B cell (primary cell): ENCODE data around the gene TMEM129. TPM values are rescaled to one million over a fixed set of nuclear protein-coding genes. Genes with fewer than 3 reads are reported as not detected.
A peak's percentile ranks its signal among the peaks of the same experiment; 100 is the strongest.

ENCODE experiments used
- ATAC-seq: fragments of 200-7000 bp; cut with Tn5 transposase; one replicate; pipeline ENCODE4 v1.10.0; 2021; ENCODE audit warnings: low read depth, mild to moderate bottlenecking, moderate number of reproducible peaks, moderate library complexity
- CTCF ChIA-PET: fragments of 350-600 bp; sonication (Branson Sonifier 250); formaldehyde crosslinking; loops from one replicate; lab custom pipeline; 2021; ENCODE audit warnings: antibody characterized with exemption, inconsistent platforms; lab: Charles Lee
- POLR2A ChIA-PET: fragments of 350-600 bp; sonication (Branson Sonifier 250); formaldehyde crosslinking; loops from one replicate; lab custom pipeline; 2021; ENCODE audit warnings: antibody characterized with exemption; lab: Charles Lee
- DNase-seq: peaks from one replicate; pipeline ENCODE4 v3.0.0; 2013
- H2AFZ ChIP-seq: 2 replicates; pipeline ENCODE4 v1.6.1; 2012; ENCODE audit warnings: mild to moderate bottlenecking, low read depth, low read length; ENCODE audit not compliant: insufficient read depth, poor library complexity, severe bottlenecking
- H3K27ac ChIP-seq, 2 donors: 1 replicate in 1 of 2; 2 replicates in 1 of 2; pipeline ENCODE4 v1.5.1; 2012 to 2013; ENCODE audit warnings: low read length in 2 of 2, mild to moderate bottlenecking in 2 of 2, moderate library complexity in 1 of 2
- H3K27me3 ChIP-seq, 4 experiments: fragments of 200-600 bp in 1 of 4; sonication (generic) in 1 of 4; replicated peaks in 1 of 4; 1 replicate in 2 of 4; 2 replicates in 2 of 4; pipeline versions ENCODE4 v1.6.1 to v1.7.0; 2013 to 2016; ENCODE audit warnings: low read length in 3 of 4, mild to moderate bottlenecking in 2 of 4, mixed read lengths in 1 of 4, moderate library complexity in 1 of 4; ENCODE audit not compliant: insufficient read depth in 4 of 4, control insufficient read depth in 3 of 4; ENCODE audit errors: control extremely low read depth in 1 of 4
- H3K36me3 ChIP-seq, 2 experiments: replicated peaks in 1 of 2; 1 replicate in 1 of 2; 2 replicates in 1 of 2; pipeline versions ENCODE4 v1.6.1 to v1.7.1; 2013; ENCODE audit warnings: low read length in 1 of 2; ENCODE audit not compliant: insufficient read depth in 2 of 2, control insufficient read depth in 1 of 2; ENCODE audit errors: control extremely low read depth in 1 of 2, extremely low read depth in 1 of 2
- H3K4me1 ChIP-seq, 2 donors: fragments of 200-600 bp in 1 of 2; sonication (generic) in 1 of 2; 1 replicate in 1 of 2; 2 replicates in 1 of 2; pipeline versions ENCODE4 v1.5.1 to v1.6.1; 2013 to 2017; ENCODE audit warnings: low read length in 2 of 2; ENCODE audit not compliant: control insufficient read depth in 2 of 2, insufficient read depth in 2 of 2
- H3K4me2 ChIP-seq: replicated peaks from 2 replicates; pipeline ENCODE3; 2012; ENCODE audit warnings: mild to moderate bottlenecking, low read depth, low read length; ENCODE audit not compliant: poor library complexity, severe bottlenecking
- H3K4me3 ChIP-seq, 5 experiments: fragments of 200-600 bp in 1 of 5; sonication (generic) in 1 of 5; 1 replicate in 3 of 5; 2 replicates in 2 of 5; pipeline versions ENCODE4 v1.5.1 to v1.7.0; 2011 to 2016; ENCODE audit warnings: low read length in 4 of 5, mild to moderate bottlenecking in 4 of 5, low read depth in 2 of 5, control low read depth in 1 of 5, moderate library complexity in 1 of 5; ENCODE audit not compliant: insufficient read depth in 1 of 5; ENCODE audit errors: control extremely low read depth in 1 of 5, extremely low read depth in 1 of 5
- H3K79me2 ChIP-seq: fragments of 200-600 bp; sonication (generic); one replicate; pipeline ENCODE4 v1.6.0; 2016; ENCODE audit warnings: low read length; ENCODE audit not compliant: control insufficient read depth, insufficient read depth
- H3K9ac ChIP-seq: fragments of 200-600 bp; sonication (generic); 2 replicates; pipeline ENCODE4 v1.6.1; 2017; ENCODE audit warnings: mild to moderate bottlenecking, low read length, moderate library complexity
- H3K9me3 ChIP-seq, 3 donors: one replicate each; pipeline versions ENCODE4 v1.6.1 to v1.7.1; 2013; ENCODE audit warnings: low read length in 2 of 3; ENCODE audit not compliant: control insufficient read depth in 2 of 3, insufficient read depth in 1 of 3; ENCODE audit errors: control extremely low read depth in 1 of 3
- H4K20me1 ChIP-seq: 2 replicates; pipeline ENCODE4 v1.6.0; 2012; ENCODE audit warnings: mild to moderate bottlenecking, low read length; ENCODE audit not compliant: insufficient read depth, control insufficient read depth, poor library complexity, severe bottlenecking
- H3K27ac Mint-ChIP-seq: one replicate; pipeline ENCODE4 v1.8.0; 2021; ENCODE audit warnings: mixed read lengths
- H3K27me3 Mint-ChIP-seq: one replicate; pipeline ENCODE4 v1.8.0; 2021; ENCODE audit warnings: mixed read lengths
- H3K4me1 Mint-ChIP-seq: one replicate; pipeline ENCODE4 v1.8.0; 2021; ENCODE audit warnings: mixed read lengths
- H3K4me3 Mint-ChIP-seq: one replicate; pipeline ENCODE4 v1.8.0; 2021; ENCODE audit warnings: mixed read lengths
- H3K9me3 Mint-ChIP-seq: one replicate; pipeline ENCODE4 v1.8.0; 2022; ENCODE audit warnings: mixed read lengths; ENCODE audit not compliant: insufficient read depth
- EZH2 ChIP-seq: IDR thresholded peaks from 2 replicates; pipeline ENCODE4 v1.6.1; 2012; ENCODE audit warnings: borderline replicate concordance, low read depth, mild to moderate bottlenecking, moderate library complexity, low read length; ENCODE audit not compliant: insufficient read depth, poor library complexity, severe bottlenecking
- WGBS: methylation state at CpG from one replicate; pipeline ENCODE4 v1.1.5; 2013; ENCODE audit warnings: missing lambda C conversion rate; ENCODE audit not compliant: insufficient coverage; 5-methylcytosine and 5-hydroxymethylcytosine counted together
- intact Hi-C: fragments of 100-400 bp; cut with micrococcal nuclease; formaldehyde crosslinking; loops from one replicate; pipeline ENCODE4 v1.10.0; 2022
- polyA plus RNA-seq: library from polyadenylated mRNA; depleted of rRNA; stranded (reverse); fragments of >200 nt; gene quantifications from 2 replicates; pipeline ENCODE4 v1.2.3, GENCODE V29; 2012
- total RNA-seq, 2 donors: library from RNA; stranded (reverse); fragments of 120-200 nt in 1 of 2; gene quantifications; 1 replicate in 1 of 2; 2 replicates in 1 of 2; pipeline versions ENCODE4 v1.2.3 to v1.2.4, GENCODE V29; 2013 to 2022
- TF ChIP-seq, protein P1 (sequence below): fragments of 200-600 bp; IDR thresholded peaks from one replicate; pipeline ENCODE4 v1.8.0; 2022; ENCODE audit warnings: antibody characterized with exemption, mild to moderate bottlenecking

The TMEM129 gene
- total and polyA plus RNA-seq, 2 donors (not counting 1 experiment from before 2014, with no cell fraction given): 41.0 to 76.5 TPM

DNA sequence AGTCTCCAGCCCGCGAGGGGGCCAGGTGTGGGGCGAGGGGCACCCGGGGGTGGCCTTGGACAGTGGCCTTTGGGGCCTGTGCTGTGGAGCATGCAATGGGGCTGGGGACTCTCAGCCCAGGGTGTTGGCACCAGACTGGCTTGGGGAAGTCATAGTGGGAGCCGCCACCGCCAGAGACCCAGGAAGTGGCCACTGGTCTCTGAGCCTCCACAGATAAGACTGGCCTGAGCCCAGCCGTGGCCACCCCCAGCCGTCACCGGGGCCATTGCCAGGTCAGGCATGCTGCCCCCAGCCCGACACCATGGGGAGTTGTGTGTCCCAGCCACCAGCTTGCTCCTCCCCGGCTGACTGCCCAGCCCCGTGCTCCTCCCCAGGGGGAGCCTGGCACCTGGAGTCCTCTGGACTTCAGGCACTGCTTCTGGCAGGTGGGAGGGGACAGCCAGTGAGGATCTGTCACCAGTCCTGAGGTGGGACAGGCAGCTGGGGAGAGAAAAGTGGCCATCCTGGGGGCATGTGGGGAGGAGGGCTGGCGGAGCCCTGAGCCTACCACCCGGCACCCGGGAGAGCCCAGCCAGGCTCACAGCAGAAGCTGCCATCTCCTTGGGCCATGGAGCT, 32.7 kb upstream of the TMEM129 start:
- no peak for DNase-seq
- Histone ChIP-seq H3K4me3 (no peak overlapping the region), H3K4me1 (peaks cover 11 to 16% of the 10 kb centered on the region in 2 donors), H3K27ac (no peak overlapping the region), H4K20me1 (no peaks in the 10 kb centered on the region), H3K36me3 (no peaks in the 10 kb centered on the region), H3K27me3 (peaks cover 0 to 9% (median 0%) of the 10 kb centered on the region in 4 experiments), H3K4me2 (no peak overlapping the region), H3K9me3 (no peaks in the 10 kb centered on the region), H2AFZ (no peak overlapping the region), H3K9ac (no peak overlapping the region), H3K79me2 (no peaks in the 10 kb centered on the region)
- Mint-ChIP-seq H3K27me3 (no peaks in the 10 kb centered on the region), H3K4me1 (peaks cover 7% of the 10 kb centered on the region), H3K9me3 (no peaks in the 10 kb centered on the region), H3K4me3 (no peak overlapping the region), H3K27ac (no peak overlapping the region)
- TF ChIP-seq, protein P1, sequence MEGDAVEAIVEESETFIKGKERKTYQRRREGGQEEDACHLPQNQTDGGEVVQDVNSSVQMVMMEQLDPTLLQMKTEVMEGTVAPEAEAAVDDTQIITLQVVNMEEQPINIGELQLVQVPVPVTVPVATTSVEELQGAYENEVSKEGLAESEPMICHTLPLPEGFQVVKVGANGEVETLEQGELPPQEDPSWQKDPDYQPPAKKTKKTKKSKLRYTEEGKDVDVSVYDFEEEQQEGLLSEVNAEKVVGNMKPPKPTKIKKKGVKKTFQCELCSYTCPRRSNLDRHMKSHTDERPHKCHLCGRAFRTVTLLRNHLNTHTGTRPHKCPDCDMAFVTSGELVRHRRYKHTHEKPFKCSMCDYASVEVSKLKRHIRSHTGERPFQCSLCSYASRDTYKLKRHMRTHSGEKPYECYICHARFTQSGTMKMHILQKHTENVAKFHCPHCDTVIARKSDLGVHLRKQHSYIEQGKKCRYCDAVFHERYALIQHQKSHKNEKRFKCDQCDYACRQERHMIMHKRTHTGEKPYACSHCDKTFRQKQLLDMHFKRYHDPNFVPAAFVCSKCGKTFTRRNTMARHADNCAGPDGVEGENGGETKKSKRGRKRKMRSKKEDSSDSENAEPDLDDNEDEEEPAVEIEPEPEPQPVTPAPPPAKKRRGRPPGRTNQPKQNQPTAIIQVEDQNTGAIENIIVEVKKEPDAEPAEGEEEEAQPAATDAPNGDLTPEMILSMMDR: no peak
- TF ChIP-seq EZH2: no peak
- WGBS: 82% methylated on average over 15 of the region's 15 CpGs
- intact Hi-C loops: no loop called here
- ChIA-PET POLR2A (no interaction called here), CTCF (no interaction called here)
- ATAC-seq: no peak

DNA sequence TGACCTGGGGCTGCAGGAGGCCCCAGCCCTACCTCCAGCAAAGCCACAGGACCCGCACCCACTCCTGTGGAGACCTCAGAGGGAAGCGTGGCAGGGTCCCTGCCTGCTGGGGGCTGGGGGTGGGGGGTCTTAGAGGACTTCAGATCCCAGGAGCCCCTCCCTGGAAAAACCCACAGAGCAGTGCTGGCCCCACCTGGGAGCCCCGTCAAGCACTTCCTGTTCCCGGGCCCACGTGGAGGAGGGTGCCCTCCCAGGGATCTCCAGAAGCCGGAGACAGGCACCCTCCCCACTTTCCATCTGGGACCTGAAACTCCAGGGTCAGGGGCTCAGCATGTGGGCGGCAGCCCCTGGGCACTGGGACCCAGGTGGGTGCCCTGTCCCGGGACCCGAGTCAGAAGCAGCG, 32.2 kb upstream of the TMEM129 start:
- CTCF ChIA-PET: interaction anchor here (2.1 kb wide), 1 partner anchor 146 kb away, joined by 6 read pairs; no protein-coding TSS in a partner anchor
- POLR2A ChIA-PET: no interaction called here
- no peak overlapping the region for H3K4me3 Mint-ChIP-seq
- peaks cover 7% of the 10 kb centered on the region for H3K4me1 Mint-ChIP-seq
- Histone ChIP-seq H3K27me3 (peaks cover 0 to 14% (median 0%) of the 10 kb centered on the region in 4 experiments), H3K9ac (peak overlapping the region; percentile 20), H3K79me2 (no peaks in the 10 kb centered on the region), H2AFZ (peak overlapping the region; percentile 62), H3K27ac (no peak overlapping the region), H3K4me1 (peaks cover 14 to 21% of the 10 kb centered on the region in 2 donors), H3K4me2 (peak overlapping the region; percentile 63), H3K4me3 (no peak overlapping the region), H4K20me1 (no peaks in the 10 kb centered on the region), H3K9me3 (no peaks in the 10 kb centered on the region), H3K36me3 (no peaks in the 10 kb centered on the region)
- intact Hi-C loops: no loop called here
- TF ChIP-seq, protein P1: no peak
- TF ChIP-seq EZH2: no peak
- no peaks in the 10 kb centered on the region for H3K9me3 Mint-ChIP-seq
- ATAC-seq (no peak), DNase-seq (no peak)
- no peaks in the 10 kb centered on the region for H3K27me3 Mint-ChIP-seq
- WGBS: 72% methylated on average over 6 of the region's 10 CpGs
- H3K27ac Mint-ChIP-seq: no peak overlapping the region
